ENCODE results near the gene MRPS12. TPM values are rescaled to one million over a fixed set of nuclear protein-coding genes. Genes with fewer than 3 reads are reported as not detected.

Gene MRPS12
- total RNA-seq (ENCODE audit: low replicate concordance): 20.0 and 42.7 TPM in 2 replicates

GRCh38 chr19:38930776-38931520, at the start of gene MRPS12:
Gene MRPS12 (plus strand): TSS chr19:38930944. CDS start chr19:38931295, 351 bp downstream.

GRCh38 chr19:38899447-38900201, 31.1 kb upstream of the MRPS12 start, which contains the start of the genes NFKBIB and SIRT2:
Gene NFKBIB (plus strand): TSS chr19:38899969. CDS start chr19:38900033, 64 bp downstream.
Gene SIRT2 (minus strand): TSS chr19:38899618. CDS start chr19:38899521, 97 bp downstream.

GRCh38 chr19:38929929-38930775, 592 bp upstream of the MRPS12 start, which contains the start of gene SARS2:
Gene SARS2 (minus strand): TSS chr19:38930763. CDS start chr19:38930736, 27 bp downstream.

GRCh38 chr19:38975214-38975860, 44.6 kb downstream of the MRPS12 start, which contains the start of gene FBXO17:
Gene FBXO17 (minus strand): TSS chr19:38975742. CDS start chr19:38950319, 25,423 bp downstream.

Other genes with a start within 250 kb of the MRPS12 start
- 0.08 TPM in 1 of 2 replicates, not detected in the other for gene CAPN12, start 186.5 kb upstream of the MRPS12 start, total RNA-seq (ENCODE audit: low replicate concordance)
- not detected in 2 replicates for gene LGALS7, start 157.4 kb upstream of the MRPS12 start, total RNA-seq (ENCODE audit: low replicate concordance)
- gene LGALS7B, start 141.7 kb upstream of the MRPS12 start, total RNA-seq (ENCODE audit: low replicate concordance): not detected in 2 replicates
- not detected in 2 replicates for gene LGALS4, start 118.0 kb upstream of the MRPS12 start, total RNA-seq (ENCODE audit: low replicate concordance)
- 21.9 and 28.3 TPM in 2 replicates for gene ECH1, start 99.2 kb upstream of the MRPS12 start, total RNA-seq (ENCODE audit: low replicate concordance)
- 123 and 220 TPM in 2 replicates for gene HNRNPL, start 81.0 kb upstream of the MRPS12 start, total RNA-seq (ENCODE audit: low replicate concordance)
- gene RINL, start 52.7 kb upstream of the MRPS12 start, total RNA-seq (ENCODE audit: low replicate concordance): 1.5 and 1.9 TPM in 2 replicates
- gene SIRT2, start 31.3 kb upstream of the MRPS12 start, total RNA-seq (ENCODE audit: low replicate concordance): 51.7 and 63.7 TPM in 2 replicates
- 5.1 and 13.4 TPM in 2 replicates for gene NFKBIB, start 31.0 kb upstream of the MRPS12 start, total RNA-seq (ENCODE audit: low replicate concordance)
- gene CCER2, start 18.8 kb upstream of the MRPS12 start, total RNA-seq (ENCODE audit: low replicate concordance): 0.35 TPM in 1 of 2 replicates, not detected in the other
- 9.1 and 11.0 TPM in 2 replicates for gene SARS2, start 181 bp upstream of the MRPS12 start, total RNA-seq (ENCODE audit: low replicate concordance)
- gene FBXO17, start 44.8 kb downstream of the MRPS12 start, total RNA-seq (ENCODE audit: low replicate concordance): 13.2 and 17.9 TPM in 2 replicates
- gene FBXO27, start 101.6 kb downstream of the MRPS12 start, total RNA-seq (ENCODE audit: low replicate concordance): 1.8 and 2.0 TPM in 2 replicates
- gene ACP7, start 153.4 kb downstream of the MRPS12 start, total RNA-seq (ENCODE audit: low replicate concordance): 0.23 and 0.30 TPM in 2 replicates
- 2.5 and 5.6 TPM in 2 replicates for gene PAK4, start 194.8 kb downstream of the MRPS12 start, total RNA-seq (ENCODE audit: low replicate concordance)

All from smooth muscle cell of the coronary artery (primary cell).